HepG2 (cell line): Measurements from ENCODE around the gene COLGALT1. TPM values are rescaled to one million over a fixed set of nuclear protein-coding genes. Genes with fewer than 3 reads are reported as not detected.

Source experiments
- AGO1 ChIP-seq: fragments of 200-400 bp; formaldehyde crosslinking; IDR thresholded peaks from 2 replicates; pipeline ENCODE4 v1.6.1; 2017; ENCODE audit warnings: mild to moderate bottlenecking, low read depth, low read length, moderate library complexity; ENCODE audit not compliant: poor library complexity, severe bottlenecking
- BHLHE40 ChIP-seq: IDR thresholded peaks from 2 replicates; pipeline ENCODE4 v1.6.1; 2011; ENCODE audit warnings: low read length, improper control_type of control experiment
- FOSL1 ChIP-seq: sonication (generic); formaldehyde crosslinking; IDR thresholded peaks from 2 replicates; pipeline ENCODE4 v1.9.0; 2021; ENCODE audit warnings: missing genetic modification reagents, borderline replicate concordance
- HCFC1 ChIP-seq: fragments of 150-350 bp; IDR thresholded peaks from 2 replicates; pipeline ENCODE4 v1.6.1; 2014; ENCODE audit warnings: low read depth, low read length
- NFE2L2 ChIP-seq: fragments of 150-350 bp; IDR thresholded peaks from 2 replicates; pipeline ENCODE4 v1.6.1; 2014; ENCODE audit warnings: low read length
- NFKBIZ ChIP-seq: IDR thresholded peaks from 2 replicates; pipeline ENCODE4 v1.6.1; 2018; ENCODE audit warnings: missing genetic modification reagents, missing compliant biosample characterization
- NPAS2 ChIP-seq: sonication (generic); formaldehyde crosslinking; IDR thresholded peaks from 2 replicates; pipeline ENCODE4 v1.8.0; 2022; ENCODE audit warnings: mild to moderate bottlenecking, missing genetic modification reagents, borderline replicate concordance
- NR0B2 ChIP-seq: sonication (generic); formaldehyde crosslinking; IDR thresholded peaks from 2 replicates; pipeline ENCODE4 v1.4.0; 2020; ENCODE audit warnings: mild to moderate bottlenecking, missing genetic modification reagents
- PLRG1 ChIP-seq: fragments of 450-650 bp; conservative IDR thresholded peaks from 2 replicates; pipeline ENCODE4 v1.6.1; 2016
- RBM22 ChIP-seq: fragments of 200-400 bp; formaldehyde crosslinking; optimal IDR thresholded peaks from 2 replicates; pipeline ENCODE3; 2017; ENCODE audit warnings: mild to moderate bottlenecking, low read length, moderate library complexity
- TEF ChIP-seq: sonication (generic); formaldehyde crosslinking; IDR thresholded peaks from 2 replicates; pipeline ENCODE4 v1.5.0; 2020; ENCODE audit warnings: missing genetic modification reagents
- ZBTB20 ChIP-seq: sonication (generic); formaldehyde crosslinking; IDR thresholded peaks from 2 replicates; pipeline ENCODE4 v1.8.1; 2023; ENCODE audit warnings: missing genetic modification reagents, low read depth, mild to moderate bottlenecking, borderline replicate concordance
- ZFYVE20 ChIP-seq: sonication (generic); formaldehyde crosslinking; IDR thresholded peaks from 2 replicates; pipeline ENCODE4 v1.8.0; 2023; ENCODE audit warnings: low read depth, mild to moderate bottlenecking, moderate library complexity, missing genetic modification reagents, borderline replicate concordance
- ZKSCAN5 ChIP-seq: sonication (generic); formaldehyde crosslinking; IDR thresholded peaks from 2 replicates; pipeline ENCODE4 v1.5.1; 2020; ENCODE audit warnings: mild to moderate bottlenecking, missing genetic modification reagents
- ZNF709 ChIP-seq: sonication (generic); formaldehyde crosslinking; IDR thresholded peaks from 2 replicates; pipeline ENCODE4 v1.5.0; 2020; ENCODE audit warnings: mild to moderate bottlenecking, missing genetic modification reagents
- ZSCAN25 ChIP-seq: sonication (generic); formaldehyde crosslinking; IDR thresholded peaks from 2 replicates; pipeline ENCODE4 v1.8.0; 2022; ENCODE audit warnings: mild to moderate bottlenecking, missing genetic modification reagents
- polyA plus RNA-seq, 8 experiments: library from polyadenylated mRNA; depleted of rRNA in 3 of 8; stranded (reverse) in 7 of 8; unstranded in 1 of 8; fragments of >200 nt; fragmentation: Illumina TruSeq in 4 of 8; extraction: Trizol in 4 of 8; gene quantifications; 2 replicates each; pipeline versions ENCODE4 v1.2.1 to v1.2.3, GENCODE V29; 2011 to 2016; ENCODE audit warnings: low read depth in 4 of 8, missing spikeins in 1 of 8, mixed read lengths in 1 of 8; ENCODE audit not compliant: insufficient read depth in 1 of 8
- total RNA-seq, 5 experiments: library from RNA; depleted of rRNA; stranded (reverse); fragments of >200 nt; fragmentation: Illumina TruSeq; extraction: Trizol; gene quantifications; 2 replicates each; pipeline ENCODE4 v1.2.3, GENCODE V29; 2016; ENCODE audit warnings: low read depth in 1 of 5
- TF ChIP-seq, protein P1 (sequence below): sonication (generic); formaldehyde crosslinking; IDR thresholded peaks from 2 replicates; pipeline ENCODE4 v1.4.0; 2020; ENCODE audit warnings: missing genetic modification reagents
- TF ChIP-seq, protein P2 (sequence below): sonication (generic); formaldehyde crosslinking; IDR thresholded peaks from 2 replicates; pipeline ENCODE4 v1.9.0; 2021; ENCODE audit warnings: missing genetic modification reagents, mild to moderate bottlenecking, borderline replicate concordance
- TF ChIP-seq, protein P3 (sequence below), 2 experiments: sonication (generic) in 1 of 2; formaldehyde crosslinking in 1 of 2; IDR thresholded peaks; 2 replicates each; pipeline versions ENCODE4 v1.5.1 to v1.6.1; 2011 to 2020; ENCODE audit warnings: borderline replicate concordance in 1 of 2, low read depth in 1 of 2, low read length in 1 of 2, mild to moderate bottlenecking in 1 of 2, missing genetic modification reagents in 1 of 2, moderate library complexity in 1 of 2

Gene COLGALT1
- total and polyA plus RNA-seq, 2 of the 13 experiments (the other 11 are each of a cell fraction or from before 2014, with no cell fraction given) = 58.0 to 211 TPM

- TF ChIP-seq, protein P1, sequence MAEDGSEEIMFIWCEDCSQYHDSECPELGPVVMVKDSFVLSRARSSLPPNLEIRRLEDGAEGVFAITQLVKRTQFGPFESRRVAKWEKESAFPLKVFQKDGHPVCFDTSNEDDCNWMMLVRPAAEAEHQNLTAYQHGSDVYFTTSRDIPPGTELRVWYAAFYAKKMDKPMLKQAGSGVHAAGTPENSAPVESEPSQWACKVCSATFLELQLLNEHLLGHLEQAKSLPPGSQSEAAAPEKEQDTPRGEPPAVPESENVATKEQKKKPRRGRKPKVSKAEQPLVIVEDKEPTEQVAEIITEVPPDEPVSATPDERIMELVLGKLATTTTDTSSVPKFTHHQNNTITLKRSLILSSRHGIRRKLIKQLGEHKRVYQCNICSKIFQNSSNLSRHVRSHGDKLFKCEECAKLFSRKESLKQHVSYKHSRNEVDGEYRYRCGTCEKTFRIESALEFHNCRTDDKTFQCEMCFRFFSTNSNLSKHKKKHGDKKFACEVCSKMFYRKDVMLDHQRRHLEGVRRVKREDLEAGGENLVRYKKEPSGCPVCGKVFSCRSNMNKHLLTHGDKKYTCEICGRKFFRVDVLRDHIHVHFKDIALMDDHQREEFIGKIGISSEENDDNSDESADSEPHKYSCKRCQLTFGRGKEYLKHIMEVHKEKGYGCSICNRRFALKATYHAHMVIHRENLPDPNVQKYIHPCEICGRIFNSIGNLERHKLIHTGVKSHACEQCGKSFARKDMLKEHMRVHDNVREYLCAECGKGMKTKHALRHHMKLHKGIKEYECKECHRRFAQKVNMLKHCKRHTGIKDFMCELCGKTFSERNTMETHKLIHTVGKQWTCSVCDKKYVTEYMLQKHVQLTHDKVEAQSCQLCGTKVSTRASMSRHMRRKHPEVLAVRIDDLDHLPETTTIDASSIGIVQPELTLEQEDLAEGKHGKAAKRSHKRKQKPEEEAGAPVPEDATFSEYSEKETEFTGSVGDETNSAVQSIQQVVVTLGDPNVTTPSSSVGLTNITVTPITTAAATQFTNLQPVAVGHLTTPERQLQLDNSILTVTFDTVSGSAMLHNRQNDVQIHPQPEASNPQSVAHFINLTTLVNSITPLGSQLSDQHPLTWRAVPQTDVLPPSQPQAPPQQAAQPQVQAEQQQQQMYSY (CRISPR knock-in tag) = no peak
- TF ChIP-seq ZFYVE20 (CRISPR knock-in tag) = peak; percentile 75; the same call in 1 of the 2 replicates
- peak; percentile 94 for TF ChIP-seq NR0B2
- TF ChIP-seq BHLHE40 = peak; percentile 24; the same call in 1 of the 2 replicates
- peak; percentile 81; the same call in 1 of the 2 replicates for TF ChIP-seq ZBTB20
- no peak for TF ChIP-seq ZKSCAN5
- TF ChIP-seq ZSCAN25 = peak; percentile 60; the same call in 1 of the 2 replicates
- no peak for TF ChIP-seq RBM22
- TF ChIP-seq NPAS2 = no peak
- TF ChIP-seq AGO1 = peak; percentile 76
- peak; percentile 78; the same call in 1 of the 2 replicates for TF ChIP-seq TEF (CRISPR knock-in tag)
- 0 out of 2 replicates have a peak, but pooled peaks have one; percentile 9 for TF ChIP-seq FOSL1 (CRISPR knock-in tag)
- TF ChIP-seq HCFC1 = no peak; the same call in 1 of the 2 replicates
- peak; percentile 99; the same call in 1 of the 2 replicates for TF ChIP-seq ZNF709 (CRISPR knock-in tag)
- TF ChIP-seq NFKBIZ (CRISPR knock-in tag) = peak; percentile 63; the same call in 1 of the 2 replicates
- no peak for TF ChIP-seq PLRG1
- TF ChIP-seq, protein P2, sequence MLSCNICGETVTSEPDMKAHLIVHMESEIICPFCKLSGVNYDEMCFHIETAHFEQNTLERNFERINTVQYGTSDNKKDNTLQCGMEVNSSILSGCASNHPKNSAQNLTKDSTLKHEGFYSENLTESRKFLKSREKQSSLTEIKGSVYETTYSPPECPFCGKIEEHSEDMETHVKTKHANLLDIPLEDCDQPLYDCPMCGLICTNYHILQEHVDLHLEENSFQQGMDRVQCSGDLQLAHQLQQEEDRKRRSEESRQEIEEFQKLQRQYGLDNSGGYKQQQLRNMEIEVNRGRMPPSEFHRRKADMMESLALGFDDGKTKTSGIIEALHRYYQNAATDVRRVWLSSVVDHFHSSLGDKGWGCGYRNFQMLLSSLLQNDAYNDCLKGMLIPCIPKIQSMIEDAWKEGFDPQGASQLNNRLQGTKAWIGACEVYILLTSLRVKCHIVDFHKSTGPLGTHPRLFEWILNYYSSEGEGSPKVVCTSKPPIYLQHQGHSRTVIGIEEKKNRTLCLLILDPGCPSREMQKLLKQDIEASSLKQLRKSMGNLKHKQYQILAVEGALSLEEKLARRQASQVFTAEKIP (CRISPR knock-in tag) = no peak
- no peak for TF ChIP-seq NFE2L2
- TF ChIP-seq, protein P3, sequence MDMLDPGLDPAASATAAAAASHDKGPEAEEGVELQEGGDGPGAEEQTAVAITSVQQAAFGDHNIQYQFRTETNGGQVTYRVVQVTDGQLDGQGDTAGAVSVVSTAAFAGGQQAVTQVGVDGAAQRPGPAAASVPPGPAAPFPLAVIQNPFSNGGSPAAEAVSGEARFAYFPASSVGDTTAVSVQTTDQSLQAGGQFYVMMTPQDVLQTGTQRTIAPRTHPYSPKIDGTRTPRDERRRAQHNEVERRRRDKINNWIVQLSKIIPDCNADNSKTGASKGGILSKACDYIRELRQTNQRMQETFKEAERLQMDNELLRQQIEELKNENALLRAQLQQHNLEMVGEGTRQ (IDR thresholded peaks at IDR 0.05; ENCODE audit: low read depth, low read length) = no peak
- TF ChIP-seq, protein P3 (CRISPR knock-in tag; IDR thresholded peaks at IDR 0.05; ENCODE audit: borderline replicate concordance) = no peak; the same call in 1 of the 2 replicates
Measured at GRCh38 chr19:17511724-17512573, 43.5 kb upstream of the COLGALT1 start (continued).
